Mucosa of rectum (tissue), 2 donors: ENCODE measurements around the gene CIROP.

ENCODE experiments used
- H3K27ac ChIP-seq, 2 donors: one replicate each; pipeline ENCODE4 v1.7.0; 2013; ENCODE audit warnings: inconsistent platforms in 2 of 2, low read depth in 2 of 2, low read length in 2 of 2
- H3K27me3 ChIP-seq, 2 donors: one replicate each; pipeline ENCODE4 v1.7.0; 2013; ENCODE audit warnings: low read length in 2 of 2; ENCODE audit not compliant: control insufficient read depth in 2 of 2, insufficient read depth in 2 of 2
- H3K36me3 ChIP-seq, 2 donors: one replicate each; pipeline ENCODE4 v1.7.0; 2013; ENCODE audit warnings: low read length in 2 of 2; ENCODE audit not compliant: control insufficient read depth in 2 of 2, insufficient read depth in 2 of 2
- H3K4me1 ChIP-seq, 2 donors: one replicate each; pipeline ENCODE4 v1.7.0; 2013; ENCODE audit warnings: low read length in 2 of 2, mild to moderate bottlenecking in 1 of 2; ENCODE audit not compliant: control insufficient read depth in 2 of 2, insufficient read depth in 2 of 2
- H3K4me3 ChIP-seq, 2 donors: one replicate each; pipeline ENCODE4 v1.7.0; 2013; ENCODE audit warnings: low read length in 2 of 2
- H3K9ac ChIP-seq, 2 donors: one replicate each; pipeline ENCODE4 v1.7.0; 2013; ENCODE audit warnings: low read length in 2 of 2, low read depth in 1 of 2, mild to moderate bottlenecking in 1 of 2
- H3K9me3 ChIP-seq, 2 donors: one replicate each; pipeline ENCODE4 v1.7.0; 2013; ENCODE audit warnings: low read length in 2 of 2; ENCODE audit not compliant: control insufficient read depth in 2 of 2
- donor health status: healthy.
- donor health status: Normal muscosa, but diverticular disease.

The CIROP gene, protein sequence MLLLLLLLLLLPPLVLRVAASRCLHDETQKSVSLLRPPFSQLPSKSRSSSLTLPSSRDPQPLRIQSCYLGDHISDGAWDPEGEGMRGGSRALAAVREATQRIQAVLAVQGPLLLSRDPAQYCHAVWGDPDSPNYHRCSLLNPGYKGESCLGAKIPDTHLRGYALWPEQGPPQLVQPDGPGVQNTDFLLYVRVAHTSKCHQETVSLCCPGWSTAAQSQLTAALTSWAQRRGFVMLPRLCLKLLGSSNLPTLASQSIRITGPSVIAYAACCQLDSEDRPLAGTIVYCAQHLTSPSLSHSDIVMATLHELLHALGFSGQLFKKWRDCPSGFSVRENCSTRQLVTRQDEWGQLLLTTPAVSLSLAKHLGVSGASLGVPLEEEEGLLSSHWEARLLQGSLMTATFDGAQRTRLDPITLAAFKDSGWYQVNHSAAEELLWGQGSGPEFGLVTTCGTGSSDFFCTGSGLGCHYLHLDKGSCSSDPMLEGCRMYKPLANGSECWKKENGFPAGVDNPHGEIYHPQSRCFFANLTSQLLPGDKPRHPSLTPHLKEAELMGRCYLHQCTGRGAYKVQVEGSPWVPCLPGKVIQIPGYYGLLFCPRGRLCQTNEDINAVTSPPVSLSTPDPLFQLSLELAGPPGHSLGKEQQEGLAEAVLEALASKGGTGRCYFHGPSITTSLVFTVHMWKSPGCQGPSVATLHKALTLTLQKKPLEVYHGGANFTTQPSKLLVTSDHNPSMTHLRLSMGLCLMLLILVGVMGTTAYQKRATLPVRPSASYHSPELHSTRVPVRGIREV

DNA sequence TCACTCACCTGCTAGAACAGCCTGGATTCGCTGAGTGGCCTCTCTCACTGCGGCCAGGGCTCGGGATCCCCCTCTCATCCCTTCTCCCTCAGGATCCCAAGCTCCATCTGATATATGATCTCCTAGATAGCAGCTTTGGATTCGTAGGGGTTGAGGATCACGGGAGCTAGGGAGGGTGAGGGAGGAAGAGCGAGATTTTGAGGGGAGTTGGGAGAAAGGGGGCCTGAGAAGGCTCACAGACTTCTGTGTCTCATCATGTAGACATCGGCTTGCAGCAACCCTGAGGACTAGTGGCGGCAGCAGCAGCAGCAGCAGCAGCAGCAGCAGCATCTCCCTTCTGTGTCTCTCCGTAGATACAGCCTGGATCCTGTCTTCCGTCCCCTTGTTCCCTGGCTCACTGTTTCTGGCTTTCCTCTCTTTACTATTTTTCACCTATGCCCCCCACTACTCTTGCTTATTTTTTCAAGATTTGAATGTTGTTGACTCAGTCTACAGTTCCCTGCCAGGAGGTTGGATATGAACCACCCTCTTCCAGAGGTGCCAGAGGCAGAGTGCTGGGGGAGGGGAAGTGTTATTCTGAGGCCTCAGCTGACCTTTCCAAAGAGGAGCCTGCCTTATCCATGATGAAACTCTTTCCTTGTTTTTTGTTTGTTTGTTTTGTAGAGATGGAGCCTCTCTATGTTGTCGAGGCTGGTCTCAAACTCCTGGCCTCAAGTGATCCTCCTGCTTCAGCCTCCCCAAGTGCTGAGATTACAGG lies at the start of gene CIROP:
Gene CIROP, minus strand, starts transcription at position 399 of the 757 bp plus-strand sequence. Its CDS starts 69 bp downstream, at position 330.
- Histone ChIP-seq H3K27me3 (no peaks in the 10 kb centered on the region), H3K4me3 (no peak within 1 kb of the TSS), H3K9ac (no peak within 1 kb of the TSS), H3K4me1 (no peaks in the 10 kb centered on the region), H3K27ac (no peak within 1 kb of the TSS), H3K9me3 (no peaks in the 10 kb centered on the region), H3K36me3 (no peaks in the 10 kb centered on the region)

DNA sequence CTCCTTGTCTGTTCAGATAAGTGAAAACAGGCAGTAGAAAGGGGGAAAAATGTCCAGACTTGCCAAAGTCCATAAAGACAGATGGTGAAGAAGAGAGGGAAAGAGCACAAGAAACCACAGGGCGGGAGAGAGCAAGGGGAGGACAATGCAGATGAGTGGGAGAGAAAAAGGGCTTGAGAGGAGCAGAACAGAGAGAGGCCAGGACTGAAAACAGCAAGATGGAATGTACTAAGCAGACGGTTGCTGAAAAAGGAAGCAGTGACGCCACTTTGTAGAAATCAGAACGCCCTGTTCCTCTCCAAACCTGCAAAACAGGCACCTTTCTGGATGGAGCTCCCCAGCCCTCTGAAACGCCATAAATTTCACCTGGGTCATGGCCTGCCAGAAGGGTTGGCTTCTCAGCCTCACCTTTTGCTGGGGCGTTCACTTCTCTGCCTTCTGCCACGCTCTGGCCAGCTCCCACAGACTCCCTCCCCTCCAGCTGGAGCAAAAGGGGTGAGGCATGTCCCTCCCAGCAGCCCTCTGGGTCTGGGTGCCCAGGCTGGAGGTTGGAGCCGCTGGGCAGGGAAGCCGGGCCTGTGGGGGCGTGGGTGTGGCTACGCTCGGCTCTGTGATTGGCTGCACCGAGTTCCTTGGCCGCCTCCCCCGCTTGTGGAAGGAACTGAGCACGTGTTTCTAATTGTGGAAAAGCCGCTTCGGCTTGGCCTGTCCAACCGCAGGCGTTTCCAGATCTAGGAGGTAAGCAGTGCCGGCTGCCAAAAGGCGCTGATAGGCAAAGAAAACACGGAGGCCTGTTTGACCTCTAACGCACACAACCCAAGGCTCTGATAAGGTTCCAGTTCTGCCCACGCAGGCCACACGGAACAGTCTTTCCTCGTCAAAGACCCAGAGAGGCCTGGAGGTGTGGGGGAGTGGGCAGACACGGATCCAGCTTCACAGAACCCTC lies 49.3 kb upstream of the CIROP start:
- Histone ChIP-seq H3K4me1 (peaks cover 20 to 23% of the 10 kb centered on the region in 2 donors), H3K36me3 (no peaks in the 10 kb centered on the region), H3K4me3 (peak overlapping the region; percentile 51 to 53), H3K9me3 (no peaks in the 10 kb centered on the region), H3K27me3 (no peaks in the 10 kb centered on the region), H3K9ac (peak overlapping the region; percentile 28 to 47), H3K27ac (peak overlapping the region; percentile 79)

DNA sequence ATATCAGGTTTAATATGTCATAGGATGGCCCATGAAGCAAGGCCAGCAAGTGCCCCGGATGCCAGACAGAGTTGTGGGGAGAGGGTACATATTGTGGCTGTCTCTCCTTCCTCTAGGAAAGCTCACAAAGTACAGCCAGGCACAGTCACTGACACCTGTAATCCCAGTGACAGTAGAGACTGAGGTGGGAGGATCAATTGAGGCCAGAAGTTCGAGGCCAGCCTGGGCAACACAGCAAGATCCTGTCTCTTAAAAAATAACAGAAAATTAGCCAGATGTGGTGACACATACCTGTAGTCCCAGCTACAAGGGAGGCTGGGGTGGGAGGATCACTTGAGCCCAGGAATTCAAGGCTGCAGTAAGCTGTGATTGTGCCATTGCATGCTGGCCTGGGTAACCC lies 46.6 kb upstream of the CIROP start:
- Histone ChIP-seq H3K27ac (no peak overlapping the region), H3K27me3 (no peaks in the 10 kb centered on the region), H3K9ac (no peak overlapping the region), H3K4me1 (peaks cover 20 to 23% of the 10 kb centered on the region in 2 donors), H3K36me3 (no peaks in the 10 kb centered on the region), H3K4me3 (no peak overlapping the region), H3K9me3 (no peaks in the 10 kb centered on the region)

DNA sequence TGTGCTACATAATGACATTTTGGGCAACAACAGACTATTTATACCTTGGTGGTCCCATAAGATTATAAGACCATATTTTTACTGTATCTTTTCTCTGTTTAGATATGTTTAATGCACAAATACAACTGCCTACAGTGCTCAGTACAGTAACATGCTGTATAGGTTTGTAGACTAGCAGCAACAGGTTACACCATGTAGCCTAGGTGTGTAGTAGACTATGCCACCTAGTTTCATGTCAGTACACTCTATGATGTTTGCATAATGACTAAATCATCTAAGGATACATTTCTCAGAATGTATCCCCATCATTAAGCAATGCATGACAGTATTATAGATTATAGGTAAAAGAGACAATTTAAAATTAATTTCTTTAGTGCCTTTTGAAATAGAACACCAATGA lies 45.0 kb upstream of the CIROP start:
- no peak overlapping the region for H3K9ac ChIP-seq
- H3K4me3 ChIP-seq, result no peak overlapping the region
- H3K27ac ChIP-seq, result no peak overlapping the region
- peaks cover 14 to 15% of the 10 kb centered on the region in 2 donors for H3K4me1 ChIP-seq
- no peaks in the 10 kb centered on the region for H3K27me3 ChIP-seq
- no peaks in the 10 kb centered on the region for H3K9me3 ChIP-seq
- H3K36me3 ChIP-seq, result no peaks in the 10 kb centered on the region

DNA sequence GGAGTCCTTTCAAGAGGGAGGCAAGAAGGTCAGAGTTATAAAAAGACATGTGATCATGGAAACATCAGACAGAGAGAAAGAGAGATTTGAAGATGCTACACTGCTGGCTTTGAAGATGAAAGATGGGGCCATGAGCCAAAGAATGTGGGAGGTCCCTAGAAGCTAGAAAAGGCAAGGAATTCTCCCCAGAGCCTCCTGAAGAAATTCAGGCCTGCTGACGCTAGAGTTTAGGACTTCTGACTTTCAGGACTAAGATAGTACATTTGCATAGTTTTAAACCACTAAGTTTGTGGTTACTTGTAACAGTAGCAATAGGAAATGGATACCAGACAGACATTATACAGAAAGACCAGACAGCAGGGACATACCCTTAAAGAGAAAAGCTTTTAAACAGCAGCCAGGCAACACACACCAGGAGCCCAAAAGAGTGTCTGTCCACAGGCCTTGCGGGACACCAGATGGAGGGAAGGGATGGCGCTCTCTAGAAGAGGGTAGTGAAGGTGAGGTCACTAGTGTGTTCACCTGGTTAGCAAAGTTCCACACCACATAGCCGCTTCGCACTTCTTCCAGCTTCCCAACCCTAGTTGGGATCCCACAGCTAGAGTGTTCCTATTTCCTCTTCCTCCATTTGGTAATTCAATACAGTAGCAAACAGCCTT lies 43.9 kb upstream of the CIROP start:
- H3K9me3 ChIP-seq, result no peaks in the 10 kb centered on the region
- no peak overlapping the region for H3K4me3 ChIP-seq
- no peak overlapping the region for H3K27ac ChIP-seq
- H3K4me1 ChIP-seq, result peaks cover 4 to 5% of the 10 kb centered on the region in 2 donors
- H3K27me3 ChIP-seq, result no peaks in the 10 kb centered on the region
- no peak overlapping the region for H3K9ac ChIP-seq
- H3K36me3 ChIP-seq, result no peaks in the 10 kb centered on the region

DNA sequence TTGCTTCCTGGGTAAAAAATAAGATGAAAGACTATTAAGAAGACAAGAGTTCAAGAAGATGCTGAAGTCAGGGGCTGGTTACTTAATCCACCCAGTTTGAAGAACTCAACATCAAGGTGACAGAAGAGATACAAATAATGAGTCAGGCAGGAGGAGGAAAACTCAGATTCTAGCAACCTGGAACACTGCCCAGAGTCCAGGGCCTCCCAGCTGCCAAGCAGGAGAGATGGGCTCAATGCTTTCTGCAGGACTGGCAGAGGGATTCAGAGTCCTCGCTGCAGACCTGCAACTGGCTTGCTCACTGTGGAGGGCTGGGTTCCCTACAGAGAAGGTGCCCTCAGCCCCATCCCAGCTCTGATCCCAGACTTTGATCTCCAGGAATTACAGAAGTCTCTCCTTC lies 42.9 kb upstream of the CIROP start:
- Histone ChIP-seq H3K27me3 (peaks cover 0 to 4% of the 10 kb centered on the region in 2 donors), H3K4me3 (no peak overlapping the region), H3K9me3 (no peaks in the 10 kb centered on the region), H3K9ac (no peak overlapping the region), H3K4me1 (no peaks in the 10 kb centered on the region), H3K27ac (no peak overlapping the region), H3K36me3 (no peaks in the 10 kb centered on the region)

DNA sequence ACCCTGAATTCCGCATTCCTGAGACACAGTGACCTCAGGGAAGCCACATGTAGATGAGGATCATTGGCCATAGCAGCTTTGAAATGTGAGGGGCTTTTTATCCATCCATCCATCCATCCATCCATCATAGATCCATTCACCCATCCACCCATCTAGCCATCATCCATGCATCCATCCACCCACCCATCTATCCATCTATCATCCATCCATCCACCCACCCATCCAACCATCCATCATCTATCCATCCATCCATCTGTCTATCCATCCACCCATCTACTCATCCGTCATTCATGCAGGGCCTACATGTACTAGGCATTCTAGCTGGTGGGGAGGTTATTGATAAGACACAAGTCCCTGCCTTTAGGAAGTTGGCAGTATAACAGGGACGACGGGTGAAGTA lies 42.2 kb upstream of the CIROP start:
- peaks cover 0 to 4% of the 10 kb centered on the region in 2 donors for H3K27me3 ChIP-seq
- H3K9ac ChIP-seq, result no peak overlapping the region
- H3K9me3 ChIP-seq, result no peaks in the 10 kb centered on the region
- H3K4me1 ChIP-seq, result no peaks in the 10 kb centered on the region
- H3K27ac ChIP-seq, result no peak overlapping the region
- H3K4me3 ChIP-seq, result no peak overlapping the region
- no peaks in the 10 kb centered on the region for H3K36me3 ChIP-seq

DNA sequence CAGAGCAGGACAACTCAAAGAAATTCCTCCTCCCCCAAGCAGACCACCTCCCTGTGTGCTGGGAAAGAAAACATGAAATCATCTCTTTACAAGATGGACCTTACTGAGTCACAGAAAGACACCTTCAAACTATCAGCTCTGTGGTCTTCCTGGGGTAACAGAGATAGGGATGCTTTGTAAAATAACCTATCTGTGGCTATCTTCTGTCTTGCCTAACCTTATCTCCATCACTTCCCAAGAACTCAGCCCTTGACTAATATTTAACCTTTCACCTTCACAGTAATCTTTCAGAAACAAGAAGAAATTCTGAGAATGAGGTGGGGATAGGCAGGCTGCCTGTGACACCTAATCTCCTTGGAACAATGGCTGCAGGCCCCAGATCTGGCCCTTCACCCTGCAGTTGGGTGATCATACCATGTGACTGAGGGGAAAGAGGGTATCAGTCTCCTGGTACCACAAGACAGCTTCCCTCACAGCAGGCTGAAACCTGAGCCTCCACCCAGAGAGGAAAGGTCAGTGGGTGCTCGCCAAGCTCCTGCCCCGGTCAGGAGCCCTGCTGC lies 41.6 kb upstream of the CIROP start:
- H3K27ac ChIP-seq, result no peak overlapping the region
- H3K9ac ChIP-seq, result no peak overlapping the region
- no peaks in the 10 kb centered on the region for H3K4me1 ChIP-seq

More for the DNA sequence above, 41.6 kb upstream of the CIROP start:
- H3K36me3 ChIP-seq, result no peaks in the 10 kb centered on the region
- H3K9me3 ChIP-seq, result no peaks in the 10 kb centered on the region
- no peak overlapping the region for H3K4me3 ChIP-seq
- peaks cover 0 to 4% of the 10 kb centered on the region in 2 donors for H3K27me3 ChIP-seq
